Stimulated activated memory B cell treated with anti-CD40 and anti-IgM and Interleukin-4, amounts not matched to agents 10 μg/mL and 1 μg/mL and 100 μg/mL, for 72 hours (primary cell): ENCODE measurements around the gene COL20A1.

Experiments used
- ATAC-seq: fragments of 150-1000 bp; cut with Tn5 transposase; 2 replicates; pipeline ENCODE4 v1.10.0; 2021
- H3K27ac Mint-ChIP-seq: one replicate; pipeline ENCODE4 v1.8.0; 2022; ENCODE audit warnings: mild to moderate bottlenecking, mixed read lengths
- H3K27me3 Mint-ChIP-seq: one replicate; pipeline ENCODE4 v1.8.0; 2022; ENCODE audit warnings: mixed read lengths
- H3K36me3 Mint-ChIP-seq: one replicate; pipeline ENCODE4 v1.8.0; 2022; ENCODE audit warnings: mixed read lengths
- H3K4me1 Mint-ChIP-seq: one replicate; pipeline ENCODE4 v1.8.0; 2022; ENCODE audit warnings: mixed read lengths
- H3K4me3 Mint-ChIP-seq: one replicate; pipeline ENCODE4 v1.8.0; 2022; ENCODE audit warnings: mild to moderate bottlenecking, moderate library complexity, mixed read lengths
- H3K9me3 Mint-ChIP-seq: one replicate; pipeline ENCODE4 v1.8.0; 2022; ENCODE audit warnings: mixed read lengths

COL20A1 gene

GRCh38 chr20:63344616-63345327 is 51.8 kb downstream of the COL20A1 start:
- peaks cover 19% of the 10 kb centered on the region for H3K27me3 Mint-ChIP-seq
- H3K4me1 Mint-ChIP-seq: no peaks in the 10 kb centered on the region
- H3K4me3 Mint-ChIP-seq: no peak overlapping the region
- no peak overlapping the region for H3K27ac Mint-ChIP-seq
- H3K36me3 Mint-ChIP-seq: no peaks in the 10 kb centered on the region
- ATAC-seq: no peak
- no peaks in the 10 kb centered on the region for H3K9me3 Mint-ChIP-seq

DNA sequence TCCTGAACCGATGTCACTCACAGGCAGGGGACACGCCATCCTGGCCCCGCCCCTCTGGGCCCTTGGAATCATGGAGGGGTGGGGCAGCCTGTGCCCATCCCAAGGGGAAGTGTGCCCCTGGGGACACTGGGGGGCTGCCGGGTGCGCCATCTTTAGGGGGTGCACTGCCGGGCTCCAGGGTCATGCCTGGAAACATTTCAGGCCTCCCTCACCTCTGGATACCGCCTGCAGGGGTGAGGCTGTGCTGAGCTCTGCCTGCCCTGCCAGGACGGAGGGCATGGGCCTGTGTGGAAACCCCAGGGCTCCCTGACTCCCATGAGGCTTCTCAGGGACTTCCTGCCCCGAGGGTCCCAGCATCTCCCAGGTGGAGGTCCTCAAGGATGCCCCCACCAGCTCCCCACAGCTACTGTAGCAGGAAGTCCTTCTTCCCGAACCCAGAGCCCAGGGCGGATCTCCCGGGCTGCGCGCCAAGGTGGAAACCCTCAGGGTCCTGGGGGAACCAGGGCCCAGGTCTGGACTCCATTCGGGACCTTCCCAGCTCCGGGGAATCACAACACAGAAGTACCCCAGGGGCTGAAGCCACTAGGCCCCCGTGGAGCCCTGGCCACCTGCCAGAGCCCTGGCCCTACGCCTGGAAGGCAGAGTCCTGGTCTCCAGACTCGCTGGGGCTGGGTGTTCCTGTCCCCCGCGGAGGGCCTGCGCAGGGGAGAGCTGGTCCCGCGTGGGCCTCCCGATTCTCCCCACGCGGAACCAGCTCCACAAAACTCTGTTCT is 52.5 kb downstream of the COL20A1 start:
- Mint-ChIP-seq H3K9me3 (peaks cover 4% of the 10 kb centered on the region), H3K27ac (no peak overlapping the region), H3K27me3 (peaks cover 19% of the 10 kb centered on the region), H3K36me3 (no peaks in the 10 kb centered on the region), H3K4me1 (no peaks in the 10 kb centered on the region), H3K4me3 (no peak overlapping the region)
- ATAC-seq: no peak

GRCh38 chr20:63346131-63347080 is 53.4 kb downstream of the COL20A1 start:
- H3K36me3 Mint-ChIP-seq: no peaks in the 10 kb centered on the region
- H3K9me3 Mint-ChIP-seq: peaks cover 9% of the 10 kb centered on the region
- no peak overlapping the region for H3K27ac Mint-ChIP-seq
- no peak for ATAC-seq
- H3K4me1 Mint-ChIP-seq: no peaks in the 10 kb centered on the region
- H3K4me3 Mint-ChIP-seq: no peak overlapping the region
- peaks cover 11% of the 10 kb centered on the region for H3K27me3 Mint-ChIP-seq

DNA sequence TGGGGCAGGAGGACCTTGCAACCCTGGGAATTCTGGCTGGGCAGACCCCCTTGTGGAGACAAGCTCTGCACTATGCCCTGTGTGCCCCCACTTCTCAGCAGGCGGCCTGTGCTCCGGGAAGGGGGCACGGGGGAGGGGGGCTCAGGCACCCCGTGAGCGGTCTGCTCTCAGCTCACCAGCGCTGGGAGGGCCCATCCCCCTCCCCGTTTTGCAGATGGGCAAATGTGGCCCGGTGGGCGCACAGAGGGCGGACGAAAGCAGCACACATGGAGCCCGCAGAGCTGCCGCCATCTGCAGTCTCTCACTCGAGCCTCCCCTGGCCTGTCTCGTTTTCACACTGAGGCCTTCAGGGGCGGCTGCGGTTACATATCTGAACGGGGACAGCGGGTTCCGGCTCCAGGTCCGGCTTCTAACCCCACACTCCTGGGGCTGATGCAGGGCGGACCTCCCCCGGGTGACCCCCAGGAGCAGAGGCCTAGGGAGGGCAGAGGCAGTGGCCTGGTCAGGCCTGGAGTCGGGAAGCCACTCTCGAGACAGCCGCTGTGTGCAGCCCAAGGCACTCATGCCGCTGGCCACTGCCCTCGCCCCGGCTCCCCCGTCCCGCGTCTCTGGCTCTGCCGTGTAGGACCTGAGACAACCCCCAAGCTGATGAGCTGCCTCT is 54.2 kb downstream of the COL20A1 start:
- no peak overlapping the region for H3K27ac Mint-ChIP-seq
- H3K36me3 Mint-ChIP-seq: no peaks in the 10 kb centered on the region
- no peaks in the 10 kb centered on the region for H3K4me1 Mint-ChIP-seq
- H3K4me3 Mint-ChIP-seq: no peak overlapping the region
- H3K27me3 Mint-ChIP-seq: peaks cover 4% of the 10 kb centered on the region
- H3K9me3 Mint-ChIP-seq: peaks cover 9% of the 10 kb centered on the region
- no peak for ATAC-seq

- ATAC-seq: no peak
- H3K4me3 Mint-ChIP-seq: no peak overlapping the region
- no peaks in the 10 kb centered on the region for H3K27me3 Mint-ChIP-seq
- no peaks in the 10 kb centered on the region for H3K36me3 Mint-ChIP-seq
- H3K9me3 Mint-ChIP-seq: peaks cover 9% of the 10 kb centered on the region
- no peaks in the 10 kb centered on the region for H3K4me1 Mint-ChIP-seq
- H3K27ac Mint-ChIP-seq: no peak overlapping the region
Measured at GRCh38 chr20:63347950-63348827, 55.2 kb downstream of the COL20A1 start.

DNA sequence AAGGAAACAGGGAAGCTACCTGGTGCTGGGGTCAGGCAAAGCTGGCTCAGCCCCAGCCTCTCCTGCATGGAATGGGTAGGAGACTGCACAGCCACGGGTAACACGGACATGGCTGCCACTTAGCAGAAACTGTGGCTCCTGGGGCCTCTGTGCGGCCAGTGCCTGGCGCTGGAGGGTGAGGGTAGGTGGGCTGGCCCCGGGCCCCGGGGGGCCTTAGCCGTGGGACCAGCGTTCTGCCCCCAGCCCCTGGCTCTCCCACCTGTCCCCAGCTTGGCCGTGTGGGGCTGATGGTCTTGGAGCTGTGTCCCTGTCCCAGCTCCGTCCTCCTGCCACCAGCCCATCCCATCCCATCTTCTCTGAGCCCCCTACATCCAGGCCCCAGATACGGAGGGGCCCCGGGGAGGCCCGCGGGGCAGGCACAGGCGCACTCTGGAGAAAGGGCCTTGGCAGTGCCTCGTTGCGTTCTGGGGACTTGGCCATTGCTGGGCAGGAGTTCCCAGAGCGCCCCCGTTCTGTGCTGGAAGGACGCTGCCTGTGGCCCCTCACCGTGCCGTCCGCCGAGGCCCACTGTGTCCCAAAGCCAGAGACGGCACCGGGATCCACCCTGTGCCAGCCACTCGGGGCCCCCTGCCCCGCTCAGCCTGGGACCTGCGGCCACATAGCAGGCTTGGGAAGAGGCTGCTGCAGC is 56.0 kb downstream of the COL20A1 start:
- no peak overlapping the region for H3K27ac Mint-ChIP-seq
- no peak for ATAC-seq
- H3K4me3 Mint-ChIP-seq: no peak overlapping the region
- H3K27me3 Mint-ChIP-seq: no peaks in the 10 kb centered on the region
- peaks cover 9% of the 10 kb centered on the region for H3K9me3 Mint-ChIP-seq
- no peaks in the 10 kb centered on the region for H3K4me1 Mint-ChIP-seq
- no peaks in the 10 kb centered on the region for H3K36me3 Mint-ChIP-seq

DNA sequence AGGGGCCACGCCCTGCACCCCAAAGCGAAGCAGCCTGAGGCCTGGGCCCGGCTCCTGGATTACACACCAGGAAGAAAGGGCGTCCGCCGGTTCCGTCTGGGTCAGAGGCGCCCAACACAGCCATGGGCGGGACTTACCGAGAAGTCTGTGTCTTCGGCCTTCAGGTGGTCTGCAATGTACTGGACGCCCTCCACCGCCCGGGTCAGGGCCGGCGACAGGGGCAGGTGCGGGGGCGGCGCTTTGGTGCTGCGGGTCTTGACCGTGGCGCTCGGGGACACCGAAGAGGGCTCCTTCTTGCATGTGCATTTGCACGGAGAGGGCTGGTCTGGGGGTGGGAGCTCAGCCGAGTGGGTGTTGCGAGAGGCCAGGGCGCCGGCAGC is 56.5 kb downstream of the COL20A1 start:
- H3K27me3 Mint-ChIP-seq: peaks cover 1% of the 10 kb centered on the region
- ATAC-seq: no peak
- no peak overlapping the region for H3K27ac Mint-ChIP-seq

GRCh38 chr20:63350196-63350595 is 57.2 kb downstream of the COL20A1 start:
- Mint-ChIP-seq H3K9me3 (peaks cover 9% of the 10 kb centered on the region), H3K4me3 (no peak overlapping the region), H3K27me3 (peaks cover 8% of the 10 kb centered on the region), H3K27ac (no peak overlapping the region), H3K4me1 (no peaks in the 10 kb centered on the region), H3K36me3 (no peaks in the 10 kb centered on the region)
- no peak for ATAC-seq

More for the DNA sequence above, 56.5 kb downstream of the COL20A1 start:
- Mint-ChIP-seq H3K9me3 (peaks cover 9% of the 10 kb centered on the region), H3K4me3 (no peak overlapping the region), H3K36me3 (no peaks in the 10 kb centered on the region), H3K4me1 (no peaks in the 10 kb centered on the region)

DNA sequence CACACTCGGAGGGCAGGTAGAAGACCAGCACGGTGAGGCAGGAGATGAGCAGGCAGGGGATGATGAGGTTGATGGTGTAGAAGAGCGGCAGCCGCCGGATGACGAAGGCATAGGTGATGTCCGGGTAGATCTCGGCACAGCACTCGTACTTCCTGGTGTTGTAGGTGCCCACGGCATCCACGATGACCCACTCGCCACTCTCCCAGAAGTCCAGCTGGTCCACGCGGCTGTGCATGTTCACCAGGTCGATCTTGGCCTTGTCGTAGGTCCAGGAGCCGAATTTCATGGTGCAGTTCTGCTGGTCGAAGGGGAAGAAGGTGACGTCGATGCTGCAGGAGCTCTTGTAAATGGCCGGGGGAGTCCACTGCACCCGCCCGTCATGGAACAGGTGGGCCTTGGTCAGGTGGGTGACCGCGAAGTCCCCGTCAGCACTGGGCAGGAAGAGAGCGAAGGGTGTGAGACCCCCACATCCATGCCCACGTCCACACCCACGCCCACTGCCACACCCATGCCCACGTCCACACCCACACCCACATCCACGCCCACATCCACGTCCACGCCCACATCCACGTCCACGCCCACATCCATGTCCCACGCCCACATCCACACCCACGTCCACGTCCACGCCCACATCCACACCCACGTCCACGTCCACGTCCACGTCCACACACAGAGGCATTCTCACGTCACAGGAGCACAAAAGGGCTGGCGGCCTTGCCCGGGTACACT is 57.8 kb downstream of the COL20A1 start:
- peaks cover 9% of the 10 kb centered on the region for H3K9me3 Mint-ChIP-seq
- ATAC-seq: no peak
- peaks cover 14% of the 10 kb centered on the region for H3K27me3 Mint-ChIP-seq
- no peak overlapping the region for H3K27ac Mint-ChIP-seq
- no peak overlapping the region for H3K4me3 Mint-ChIP-seq
- no peaks in the 10 kb centered on the region for H3K4me1 Mint-ChIP-seq
- H3K36me3 Mint-ChIP-seq: no peaks in the 10 kb centered on the region

DNA sequence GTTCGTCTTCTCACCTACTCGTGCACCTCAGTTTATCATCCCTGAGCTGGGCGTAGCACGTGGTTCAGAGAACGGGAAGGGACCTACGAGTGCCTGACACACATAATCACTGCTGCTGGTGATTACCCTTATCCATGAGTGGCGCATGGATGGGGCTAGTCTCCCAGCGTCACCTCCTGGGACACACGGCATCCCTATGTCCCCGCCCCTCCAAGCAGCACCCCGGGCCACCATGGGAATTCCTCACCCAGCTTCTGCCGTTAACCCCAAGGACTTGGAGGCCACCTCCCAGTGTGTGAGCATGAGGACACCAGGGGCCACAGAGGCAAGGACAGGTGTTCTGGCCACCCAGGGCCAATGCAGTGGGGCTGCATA is 58.3 kb downstream of the COL20A1 start:
- Mint-ChIP-seq H3K4me1 (no peaks in the 10 kb centered on the region), H3K4me3 (no peak overlapping the region), H3K36me3 (no peaks in the 10 kb centered on the region), H3K27ac (no peak overlapping the region), H3K9me3 (peaks cover 9% of the 10 kb centered on the region), H3K27me3 (peaks cover 17% of the 10 kb centered on the region)
- no peak for ATAC-seq

GRCh38 chr20:63351811-63352591 is 59.0 kb downstream of the COL20A1 start:
- Mint-ChIP-seq H3K4me3 (no peak overlapping the region), H3K36me3 (no peaks in the 10 kb centered on the region), H3K27ac (no peak overlapping the region), H3K9me3 (peaks cover 9% of the 10 kb centered on the region), H3K4me1 (no peaks in the 10 kb centered on the region), H3K27me3 (peaks cover 24% of the 10 kb centered on the region)
- no peak for ATAC-seq

GRCh38 chr20:63352811-63353221 is 59.8 kb downstream of the COL20A1 start:
- no peaks in the 10 kb centered on the region for H3K36me3 Mint-ChIP-seq
- no peak for ATAC-seq
- peaks cover 28% of the 10 kb centered on the region for H3K27me3 Mint-ChIP-seq
- no peak overlapping the region for H3K27ac Mint-ChIP-seq
- no peaks in the 10 kb centered on the region for H3K4me1 Mint-ChIP-seq
- no peak overlapping the region for H3K4me3 Mint-ChIP-seq
- peaks cover 9% of the 10 kb centered on the region for H3K9me3 Mint-ChIP-seq
